Astrocyte (in vitro differentiated cells and primary cell): Measurements from ENCODE around the gene DEFB129.

Experiments used
- EZH2 ChIP-seq: IDR thresholded peaks from 2 replicates; pipeline ENCODE4 v1.6.1; 2012; ENCODE audit warnings: mild to moderate bottlenecking, low read length, inconsistent platforms; ENCODE audit not compliant: insufficient read depth
- TF ChIP-seq, protein P1 (sequence below): IDR thresholded peaks from 2 replicates; pipeline ENCODE4 v1.5.1; 2011; ENCODE audit warnings: low read depth, mild to moderate bottlenecking, inconsistent platforms, low read length, moderate library complexity; ENCODE audit not compliant: insufficient read depth

GRCh38 chr20:226958-227357, at the start of gene DEFB129:
- TF ChIP-seq, protein P1, sequence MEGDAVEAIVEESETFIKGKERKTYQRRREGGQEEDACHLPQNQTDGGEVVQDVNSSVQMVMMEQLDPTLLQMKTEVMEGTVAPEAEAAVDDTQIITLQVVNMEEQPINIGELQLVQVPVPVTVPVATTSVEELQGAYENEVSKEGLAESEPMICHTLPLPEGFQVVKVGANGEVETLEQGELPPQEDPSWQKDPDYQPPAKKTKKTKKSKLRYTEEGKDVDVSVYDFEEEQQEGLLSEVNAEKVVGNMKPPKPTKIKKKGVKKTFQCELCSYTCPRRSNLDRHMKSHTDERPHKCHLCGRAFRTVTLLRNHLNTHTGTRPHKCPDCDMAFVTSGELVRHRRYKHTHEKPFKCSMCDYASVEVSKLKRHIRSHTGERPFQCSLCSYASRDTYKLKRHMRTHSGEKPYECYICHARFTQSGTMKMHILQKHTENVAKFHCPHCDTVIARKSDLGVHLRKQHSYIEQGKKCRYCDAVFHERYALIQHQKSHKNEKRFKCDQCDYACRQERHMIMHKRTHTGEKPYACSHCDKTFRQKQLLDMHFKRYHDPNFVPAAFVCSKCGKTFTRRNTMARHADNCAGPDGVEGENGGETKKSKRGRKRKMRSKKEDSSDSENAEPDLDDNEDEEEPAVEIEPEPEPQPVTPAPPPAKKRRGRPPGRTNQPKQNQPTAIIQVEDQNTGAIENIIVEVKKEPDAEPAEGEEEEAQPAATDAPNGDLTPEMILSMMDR = no peak
- TF ChIP-seq EZH2 = no peak
